ENCODE measurements around the gene PLEKHA5.

PLEKHA5 gene

GRCh38 chr12:19198272-19198671, 68.7 kb downstream of the PLEKHA5 start:
- in situ Hi-C loops (cut with MboI; ENCODE audit: low pct_unique_long_range_greater_than_20kb, low sequenced_read_pairs, unreplicated experiment) = no loop called here
- no peak for TF ChIP-seq CTCF (IDR thresholded peaks at IDR 0.05; ENCODE audit: extremely low read depth, insufficient read depth, missing control alignments)
- no peak for DNase-seq (ENCODE audit: low spot score)

GRCh38 chr12:19199332-19199731, 69.8 kb downstream of the PLEKHA5 start:
- TF ChIP-seq CTCF (IDR thresholded peaks at IDR 0.05; ENCODE audit: extremely low read depth, insufficient read depth, missing control alignments) = no peak
- in situ Hi-C loops (cut with MboI; ENCODE audit: low pct_unique_long_range_greater_than_20kb, low sequenced_read_pairs, unreplicated experiment) = no loop called here
- no peak for DNase-seq (ENCODE audit: low spot score)

GRCh38 chr12:19200261-19200660, 70.7 kb downstream of the PLEKHA5 start:
- in situ Hi-C loops (cut with MboI; ENCODE audit: low pct_unique_long_range_greater_than_20kb, low sequenced_read_pairs, unreplicated experiment) = no loop called here
- no peak for DNase-seq (ENCODE audit: low spot score)
- no peak for TF ChIP-seq CTCF (IDR thresholded peaks at IDR 0.05; ENCODE audit: extremely low read depth, insufficient read depth, missing control alignments)

- in situ Hi-C loops (cut with MboI; ENCODE audit: low pct_unique_long_range_greater_than_20kb, low sequenced_read_pairs, unreplicated experiment) = no loop called here
- no peak for TF ChIP-seq CTCF (IDR thresholded peaks at IDR 0.05; ENCODE audit: extremely low read depth, insufficient read depth, missing control alignments)
- DNase-seq (ENCODE audit: low spot score) = no peak
Observed at GRCh38 chr12:19201661-19202060, 72.1 kb downstream of the PLEKHA5 start.

GRCh38 chr12:19203013-19203412, 73.5 kb downstream of the PLEKHA5 start:
- TF ChIP-seq CTCF (IDR thresholded peaks at IDR 0.05; ENCODE audit: extremely low read depth, insufficient read depth, missing control alignments) = no peak
- in situ Hi-C loops (cut with MboI; ENCODE audit: low pct_unique_long_range_greater_than_20kb, low sequenced_read_pairs, unreplicated experiment) = no loop called here
- no peak for DNase-seq (ENCODE audit: low spot score)

- in situ Hi-C loops (cut with MboI; ENCODE audit: low pct_unique_long_range_greater_than_20kb, low sequenced_read_pairs, unreplicated experiment) = no loop called here
- no peak for TF ChIP-seq CTCF (IDR thresholded peaks at IDR 0.05; ENCODE audit: extremely low read depth, insufficient read depth, missing control alignments)
Observed at GRCh38 chr12:19203539-19204506, 74.3 kb downstream of the PLEKHA5 start.

More at GRCh38 chr12:19203539-19204506, 74.3 kb downstream of the PLEKHA5 start:
- DNase-seq (ENCODE audit: low spot score) = no peak
